ENCODE data around the gene NAXD. TPM values are rescaled to one million over a fixed set of nuclear protein-coding genes. Genes with fewer than 3 reads are reported as not detected.

The NAXD gene
- polyA plus RNA-seq, 3 donors: 22.0 to 28.8 (median 22.8) TPM

GRCh38 chr13:110638814-110639806 lies 23.8 kb downstream of the NAXD start:
- 90 to 94% (median 92%) methylated on average over 39 of the region's 39 CpGs for WGBS, 3 donors
- H3K27ac ChIP-seq (ENCODE audit: low read depth, low read length): no peak overlapping the region

- H3K27ac ChIP-seq (ENCODE audit: low read depth, low read length): no peak overlapping the region
- whole genome bisulfite sequencing, 3 donors: 77 to 84% (median 78%) methylated on average over 5 of the region's 5 CpGs
Measured at GRCh38 chr13:110639935-110640334, 24.6 kb downstream of the NAXD start.

GRCh38 chr13:110640591-110641029 lies 25.3 kb downstream of the NAXD start:
- H3K27ac ChIP-seq (ENCODE audit: low read depth, low read length): no peak overlapping the region
- 72 to 79% (median 72%) methylated on average over 13 of the region's 13 CpGs for WGBS, 3 donors

GRCh38 chr13:110641055-110642015 lies 26.0 kb downstream of the NAXD start:
- no peak overlapping the region for H3K27ac ChIP-seq (ENCODE audit: low read depth, low read length)
- 80 to 82% (median 81%) methylated on average over 29 of the region's 29 CpGs for WGBS, 3 donors

GRCh38 chr13:110642291-110642981 lies 27.1 kb downstream of the NAXD start:
- 91 to 94% (median 91%) methylated on average over 40 of the region's 40 CpGs for WGBS, 3 donors
- H3K27ac ChIP-seq (ENCODE audit: low read depth, low read length): no peak overlapping the region

GRCh38 chr13:110643324-110643723 lies 28.0 kb downstream of the NAXD start:
- 59 to 84% (median 84%) methylated on average over 11 of the region's 11 CpGs for WGBS, 3 donors
- no peak overlapping the region for H3K27ac ChIP-seq (ENCODE audit: low read depth, low read length)

GRCh38 chr13:110643768-110644421 lies 28.6 kb downstream of the NAXD start:
- H3K27ac ChIP-seq (ENCODE audit: low read depth, low read length): no peak overlapping the region
- WGBS, 3 donors: 80 to 83% (median 80%) methylated on average over 13 of the region's 13 CpGs

- 40 to 53% (median 46%) methylated on average over 23 to 28 of the region's 28 CpGs for WGBS, 3 donors
- no peak overlapping the region for H3K27ac ChIP-seq (ENCODE audit: low read depth, low read length)
Measured at GRCh38 chr13:110644892-110645521, 29.7 kb downstream of the NAXD start.

GRCh38 chr13:110645750-110646149 lies 30.4 kb downstream of the NAXD start:
- WGBS, 3 donors: 84 to 88% (median 87%) methylated on average over 15 of the region's 15 CpGs
- no peak overlapping the region for H3K27ac ChIP-seq (ENCODE audit: low read depth, low read length)

GRCh38 chr13:110646442-110647364 lies 31.4 kb downstream of the NAXD start:
- 91 to 95% (median 94%) methylated on average over 29 of the region's 29 CpGs for WGBS, 3 donors

GRCh38 chr13:110647365-110647737 lies 32.0 kb downstream of the NAXD start:
- no peak overlapping the region for H3K27ac ChIP-seq (ENCODE audit: low read depth, low read length)
- 87 to 89% (median 88%) methylated on average over 10 of the region's 10 CpGs for WGBS, 3 donors

More at GRCh38 chr13:110646442-110647364, 31.4 kb downstream of the NAXD start:
- H3K27ac ChIP-seq (ENCODE audit: low read depth, low read length): no peak overlapping the region

- H3K27ac ChIP-seq (ENCODE audit: low read depth, low read length): no peak overlapping the region
- WGBS, 3 donors: 78 to 87% (median 82%) methylated on average over 16 of the region's 16 CpGs
Measured at GRCh38 chr13:110648146-110648819, 32.9 kb downstream of the NAXD start.

- 90 to 92% (median 90%) methylated on average over 35 of the region's 35 CpGs for WGBS, 3 donors
- no peak overlapping the region for H3K27ac ChIP-seq (ENCODE audit: low read depth, low read length)
Measured at GRCh38 chr13:110648848-110649421, 33.6 kb downstream of the NAXD start.

- H3K27ac ChIP-seq (ENCODE audit: low read depth, low read length): no peak overlapping the region
- 75 to 95% (median 84%) methylated on average over 7 of the region's 7 CpGs for WGBS, 3 donors
Measured at GRCh38 chr13:110649551-110649950, 34.2 kb downstream of the NAXD start.

- 90 to 93% (median 92%) methylated on average over 14 of the region's 14 CpGs for WGBS, 3 donors
- no peak overlapping the region for H3K27ac ChIP-seq (ENCODE audit: low read depth, low read length)
Measured at GRCh38 chr13:110650436-110650835, 35.1 kb downstream of the NAXD start.

Measured in adipose tissue (tissue), 3 donors.